Measurements from ENCODE around the gene KIF13A.
A peak's percentile ranks its signal among the peaks of the same experiment; 100 is the strongest.
"Not testable (repeated sequence)": the region's sequence is repeated elsewhere in the genome, so short reads cannot be mapped to it uniquely, and the experiment has no call there.

KIF13A gene

DNA sequence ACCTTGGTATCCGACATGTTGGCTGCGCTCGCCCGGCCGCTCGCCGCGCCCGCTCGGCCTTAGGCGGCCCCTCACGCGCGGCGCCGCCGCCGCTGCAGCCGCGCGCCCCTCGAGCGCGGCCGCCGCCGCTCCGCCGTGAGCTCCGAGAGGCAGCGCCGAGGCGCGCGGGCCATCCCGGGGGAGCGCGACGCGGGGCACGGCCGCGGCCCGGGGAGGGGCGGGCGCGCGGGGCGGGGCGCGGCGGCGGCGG lies at the start of gene KIF13A:
Gene KIF13A (minus strand): TSS at position 189 of the 250 bp plus-strand sequence. CDS start 172 bp downstream, at position 17.
- no peak for DNase-seq (ENCODE audit: low read depth, low spot score)

DNA sequence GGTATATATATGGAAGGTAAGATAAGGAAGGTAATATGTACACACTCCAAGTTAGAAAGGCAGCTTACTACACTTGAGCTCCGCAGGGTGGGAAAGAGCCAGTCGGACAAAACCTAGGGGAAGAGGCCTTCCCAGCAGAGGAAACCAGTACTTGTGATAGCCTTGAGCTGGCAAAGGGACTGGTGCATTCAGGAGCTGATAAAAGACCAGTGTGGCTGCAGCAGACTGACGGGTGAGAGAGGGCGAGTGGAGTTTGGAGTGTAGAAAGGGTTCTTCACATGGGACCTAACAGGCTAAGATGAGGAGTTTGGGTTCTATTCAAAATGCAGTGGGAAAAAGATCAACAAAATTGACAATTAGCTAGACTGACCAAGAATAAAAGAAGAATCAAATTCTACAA lies 49.3 kb upstream of the KIF13A start:
- no peak for DNase-seq (ENCODE audit: low read depth, low spot score)

DNA sequence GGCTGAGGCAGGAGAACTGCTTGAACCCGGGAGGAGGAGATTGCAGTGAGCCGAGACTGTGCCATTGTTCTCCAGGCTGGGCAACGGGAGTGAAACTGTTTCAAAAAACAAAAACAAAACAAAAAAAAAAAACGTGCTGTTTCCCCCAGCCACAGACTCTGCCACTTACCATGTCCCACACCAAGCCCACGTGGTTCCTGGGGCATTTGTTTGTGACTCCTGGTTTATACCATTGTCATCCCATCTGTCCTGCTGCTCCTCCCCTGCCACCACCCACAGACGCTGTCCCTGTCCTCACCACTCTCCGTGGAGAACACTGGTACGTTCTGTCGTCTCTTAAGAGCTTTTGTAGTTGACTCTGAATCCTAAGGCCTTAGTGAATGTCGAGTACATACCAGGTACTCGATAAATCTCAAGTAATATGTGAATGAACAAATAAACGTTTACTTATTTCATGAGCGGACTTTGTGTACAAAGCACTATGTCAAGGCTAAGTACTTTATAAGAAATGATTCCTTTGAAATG lies 48.0 kb upstream of the KIF13A start:
- no peak for DNase-seq (ENCODE audit: low read depth, low spot score)

DNA sequence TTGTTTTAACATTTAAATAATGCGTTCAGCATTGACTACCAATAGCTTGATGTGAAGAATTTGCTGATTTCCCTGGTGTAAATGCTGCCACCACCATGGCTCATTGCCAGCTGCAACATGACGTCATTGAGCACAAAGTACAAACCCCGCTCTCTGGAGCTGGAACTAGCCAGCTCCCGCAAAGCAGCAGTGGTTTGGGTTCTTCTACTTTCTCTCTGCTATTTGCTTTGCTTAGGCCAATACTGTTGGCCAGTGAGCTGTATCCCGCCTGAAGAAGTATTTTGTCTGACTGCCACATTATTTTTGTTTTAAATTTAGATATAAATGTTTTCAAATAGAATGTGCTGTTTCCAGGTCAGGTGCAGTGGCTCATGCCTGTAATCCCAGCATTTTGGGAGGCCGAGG lies 47.4 kb upstream of the KIF13A start:
- peak; percentile 31 for DNase-seq (ENCODE audit: low read depth, low spot score)

DNA sequence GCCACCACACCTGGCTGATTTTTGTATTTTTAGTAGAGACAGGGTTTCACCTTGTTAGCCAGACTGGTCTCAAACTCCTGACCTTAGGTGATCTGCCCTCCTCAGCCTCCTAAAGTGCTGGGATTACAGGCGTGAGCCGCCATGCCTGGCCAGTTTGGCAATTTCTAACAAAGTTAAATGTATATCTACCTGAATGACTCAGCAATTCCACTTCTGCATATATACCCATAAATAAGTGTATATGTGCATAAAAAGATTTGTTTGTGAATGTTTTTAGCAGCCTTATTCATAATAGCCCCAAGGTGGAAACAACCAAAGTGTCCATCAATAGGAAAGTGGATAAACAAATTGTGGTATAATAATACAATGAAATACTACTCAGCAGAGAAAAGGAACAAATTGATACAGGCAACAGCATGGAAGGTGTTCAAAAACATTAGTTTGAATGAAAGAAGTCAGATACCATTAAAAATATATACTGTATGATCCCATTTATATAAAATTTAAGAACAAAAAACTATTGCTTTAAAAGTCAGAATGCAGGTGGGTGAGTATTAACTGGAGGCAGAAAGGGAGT lies 44.3 kb upstream of the KIF13A start:
- no peak for DNase-seq (ENCODE audit: low read depth, low spot score)

DNA sequence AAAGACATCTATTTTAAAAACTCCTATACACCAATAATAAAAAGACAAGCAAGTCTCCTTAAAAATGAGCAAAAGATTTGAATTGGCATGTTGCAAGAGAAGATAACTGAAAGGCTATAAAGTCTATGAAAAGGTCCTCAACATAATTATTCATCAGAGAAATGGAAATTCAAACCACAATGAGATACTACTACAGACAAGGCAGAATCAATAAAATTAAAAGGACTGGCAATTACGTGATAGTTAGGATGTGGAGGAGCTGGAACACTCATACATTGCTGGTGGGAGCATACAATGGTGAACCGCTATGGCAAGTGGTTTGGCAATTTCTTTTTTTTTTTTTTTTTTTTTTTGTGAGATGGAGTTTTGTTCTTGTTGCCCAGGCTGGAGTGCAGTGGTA lies 43.8 kb upstream of the KIF13A start:
- no peak for DNase-seq (ENCODE audit: low read depth, low spot score)

- DNase-seq (ENCODE audit: low read depth, low spot score) = no peak
Measured at GRCh38 chr6:18028332-18028731, 40.9 kb upstream of the KIF13A start.

DNA sequence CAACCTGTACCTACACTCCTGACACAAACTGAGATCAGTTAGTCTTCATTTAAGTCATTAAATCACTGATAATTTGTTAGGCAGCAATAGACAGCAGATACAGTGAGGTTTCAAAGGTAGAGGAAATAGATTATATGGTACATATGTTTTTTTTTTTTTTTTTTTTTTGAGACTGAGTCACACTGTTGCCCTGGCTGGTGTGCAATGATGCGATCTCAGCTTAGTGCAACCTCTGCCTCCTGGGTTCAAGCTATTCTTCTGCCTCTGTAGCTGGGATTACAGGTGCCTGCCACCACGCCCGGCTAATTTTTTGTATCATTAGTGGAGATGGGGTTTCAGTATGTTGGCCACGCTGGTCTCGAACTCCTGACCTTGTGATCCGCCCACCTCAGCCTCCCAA lies 38.2 kb upstream of the KIF13A start:
- DNase-seq (ENCODE audit: low read depth, low spot score) = no peak

GRCh38 chr6:18024876-18025275 lies 37.4 kb upstream of the KIF13A start:
- DNase-seq (ENCODE audit: low read depth, low spot score) = no peak

GRCh38 chr6:18023891-18024290 lies 36.5 kb upstream of the KIF13A start:
- DNase-seq (ENCODE audit: low read depth, low spot score) = no peak

DNA sequence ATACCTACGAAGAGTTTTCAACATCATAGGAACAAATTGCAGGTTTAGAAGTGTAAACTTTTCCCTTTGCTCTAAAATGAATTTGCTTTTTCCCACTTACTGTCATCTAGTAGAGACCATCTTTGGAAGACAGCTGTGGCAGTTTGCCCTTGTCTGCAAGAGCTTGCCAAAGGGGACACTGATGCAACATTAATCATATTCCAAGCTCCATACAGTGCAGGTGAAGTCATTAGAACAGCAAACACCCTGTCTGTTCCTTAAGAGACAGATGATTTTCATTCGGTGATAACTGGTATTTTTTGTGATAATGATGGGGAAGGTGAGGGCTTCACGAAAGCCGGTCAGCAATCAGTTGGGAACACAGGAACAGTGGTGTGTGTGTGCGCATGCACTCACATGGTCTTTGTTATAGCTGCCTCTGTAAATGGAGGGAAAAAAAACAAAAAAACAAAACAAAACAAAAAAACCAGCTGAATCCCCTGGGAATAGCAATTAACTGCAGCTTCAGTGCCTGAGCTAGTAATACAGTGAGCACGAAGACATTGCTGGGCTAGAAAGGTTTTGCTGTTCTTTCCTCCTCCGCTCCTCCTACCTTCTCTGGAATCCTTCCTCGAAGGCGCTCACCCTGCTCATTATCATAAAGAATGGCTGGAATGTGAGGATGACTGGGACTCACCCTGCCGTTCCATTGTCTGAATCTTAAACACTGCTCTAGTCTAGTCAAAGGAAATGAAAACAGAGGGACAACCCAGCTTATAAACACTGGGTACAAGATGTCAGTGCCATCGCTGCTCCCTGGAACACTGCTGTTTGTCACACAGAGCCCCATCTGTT lies 35.2 kb upstream of the KIF13A start:
- DNase-seq (ENCODE audit: low read depth, low spot score) = peak; percentile 88

- no peak for DNase-seq (ENCODE audit: low read depth, low spot score)
Measured at GRCh38 chr6:18021166-18021850, 33.9 kb upstream of the KIF13A start.

GRCh38 chr6:18020545-18020944 lies 33.1 kb upstream of the KIF13A start:
- not testable (repeated sequence) for DNase-seq (ENCODE audit: low read depth, low spot score)

DNA sequence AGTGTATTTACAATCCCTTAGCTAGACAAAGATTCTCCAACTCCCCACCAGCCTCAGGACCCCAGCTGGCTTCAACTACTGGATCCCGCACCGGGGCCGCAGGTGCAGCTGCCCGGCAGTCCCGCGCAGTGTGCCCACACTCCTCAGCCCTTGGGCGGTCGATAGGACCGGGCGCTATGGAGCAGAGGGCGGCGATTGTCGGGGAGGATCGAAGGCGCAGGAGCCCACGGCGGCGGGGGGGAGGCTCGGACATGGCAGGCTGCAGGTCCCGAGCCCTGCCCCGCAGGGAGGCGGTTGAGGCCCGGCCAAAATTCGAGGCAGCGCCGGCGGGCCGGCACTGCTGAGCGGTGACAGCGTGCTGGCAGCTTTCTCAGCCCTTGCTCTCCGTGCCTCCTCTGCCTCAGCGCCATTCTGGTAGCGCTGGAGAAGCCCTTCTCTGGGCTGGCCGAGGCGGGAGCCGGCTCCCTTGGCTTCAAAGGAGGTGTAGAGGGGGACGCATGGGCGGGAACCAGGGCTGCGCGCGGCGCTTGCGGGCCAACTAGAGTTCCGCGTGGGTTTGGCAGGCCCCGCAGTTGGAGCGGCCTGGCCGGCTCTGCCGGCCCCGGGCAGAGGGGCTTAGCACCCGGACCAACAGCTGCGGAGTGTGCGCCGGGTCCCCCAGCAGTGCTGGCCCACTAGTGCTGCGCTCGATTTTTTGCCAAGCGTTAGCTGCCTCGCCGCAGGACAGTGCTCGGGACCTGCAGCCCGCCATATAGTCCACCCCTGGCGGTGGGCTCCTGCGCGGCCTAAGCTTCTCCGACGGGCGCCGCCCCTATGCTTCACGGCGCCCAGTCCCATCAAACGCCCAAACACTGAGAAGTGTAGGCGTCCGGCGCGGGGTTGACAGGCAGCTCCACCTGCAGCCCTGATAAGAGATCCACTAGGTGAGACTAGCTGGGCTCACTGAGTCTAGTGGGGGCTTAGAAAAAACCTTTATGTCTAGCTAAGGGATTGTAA lies 32.4 kb upstream of the KIF13A start:
- DNase-seq (ENCODE audit: low read depth, low spot score) = no peak

- not testable (repeated sequence) for DNase-seq (ENCODE audit: low read depth, low spot score)
Measured at GRCh38 chr6:18019133-18019532, 31.7 kb upstream of the KIF13A start.

DNA sequence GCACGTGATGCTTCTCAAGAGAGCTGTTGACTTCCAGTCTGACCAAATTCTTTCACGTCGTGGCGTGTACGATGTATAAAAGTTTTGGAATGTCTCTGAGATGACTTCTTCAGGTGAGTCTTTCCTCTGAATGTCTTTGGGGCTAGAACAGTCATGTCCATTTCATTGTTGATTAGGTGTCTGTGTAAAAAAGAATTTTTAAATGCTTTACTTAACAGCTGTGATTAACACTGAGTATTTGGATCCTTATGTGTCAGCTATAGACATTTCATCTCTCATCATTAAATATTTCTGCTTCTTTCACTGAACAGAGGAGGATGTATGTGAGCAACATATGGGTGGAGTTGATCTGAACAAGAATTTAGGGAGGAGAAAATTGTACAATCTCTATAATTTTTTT lies 29.3 kb upstream of the KIF13A start:
- no peak for DNase-seq (ENCODE audit: low read depth, low spot score)

DNA sequence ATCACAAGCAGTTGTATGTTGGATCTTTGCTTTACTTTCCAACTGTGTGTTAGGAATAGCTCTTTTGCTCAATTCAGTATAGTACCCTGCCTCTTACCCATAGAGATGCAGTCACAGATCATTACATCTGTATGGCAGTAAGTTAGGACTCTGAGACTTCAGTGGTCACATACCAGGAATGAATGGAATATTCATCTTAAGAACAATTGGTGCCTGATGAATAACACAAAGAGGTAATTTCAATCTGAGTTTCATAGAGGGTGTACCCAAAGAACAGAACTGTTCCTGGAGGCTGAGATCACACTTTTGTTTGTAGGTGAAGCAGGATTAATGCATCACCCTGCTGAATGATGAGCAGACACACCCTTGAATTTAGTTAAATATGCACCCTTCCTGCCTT lies 28.7 kb upstream of the KIF13A start:
- peak; percentile 40 for DNase-seq (ENCODE audit: low read depth, low spot score)

DNA sequence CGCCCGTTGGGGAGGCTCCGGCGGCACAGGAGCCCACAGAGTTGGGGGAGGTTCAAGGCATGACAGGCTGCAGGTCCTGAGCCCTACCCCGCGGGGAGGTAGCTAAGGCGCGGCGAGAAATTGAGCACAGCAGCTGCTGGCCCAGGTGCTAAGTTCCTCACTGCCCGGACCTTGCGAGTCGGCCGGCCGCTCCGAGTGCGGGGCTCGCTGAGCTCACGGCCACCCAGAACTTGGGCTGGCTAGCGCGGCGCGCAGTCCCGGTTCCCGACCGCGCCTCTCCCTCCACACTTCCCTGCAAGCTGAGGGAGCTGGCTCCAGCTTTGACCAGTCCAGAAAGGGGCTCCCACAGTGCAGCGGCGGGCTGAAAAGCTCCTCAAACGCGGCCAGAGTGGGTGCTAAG lies 23.9 kb upstream of the KIF13A start:
- DNase-seq (ENCODE audit: low read depth, low spot score) = no peak

GRCh38 chr6:18010540-18010939 lies 23.1 kb upstream of the KIF13A start:
- not testable (repeated sequence) for DNase-seq (ENCODE audit: low read depth, low spot score)

DNA sequence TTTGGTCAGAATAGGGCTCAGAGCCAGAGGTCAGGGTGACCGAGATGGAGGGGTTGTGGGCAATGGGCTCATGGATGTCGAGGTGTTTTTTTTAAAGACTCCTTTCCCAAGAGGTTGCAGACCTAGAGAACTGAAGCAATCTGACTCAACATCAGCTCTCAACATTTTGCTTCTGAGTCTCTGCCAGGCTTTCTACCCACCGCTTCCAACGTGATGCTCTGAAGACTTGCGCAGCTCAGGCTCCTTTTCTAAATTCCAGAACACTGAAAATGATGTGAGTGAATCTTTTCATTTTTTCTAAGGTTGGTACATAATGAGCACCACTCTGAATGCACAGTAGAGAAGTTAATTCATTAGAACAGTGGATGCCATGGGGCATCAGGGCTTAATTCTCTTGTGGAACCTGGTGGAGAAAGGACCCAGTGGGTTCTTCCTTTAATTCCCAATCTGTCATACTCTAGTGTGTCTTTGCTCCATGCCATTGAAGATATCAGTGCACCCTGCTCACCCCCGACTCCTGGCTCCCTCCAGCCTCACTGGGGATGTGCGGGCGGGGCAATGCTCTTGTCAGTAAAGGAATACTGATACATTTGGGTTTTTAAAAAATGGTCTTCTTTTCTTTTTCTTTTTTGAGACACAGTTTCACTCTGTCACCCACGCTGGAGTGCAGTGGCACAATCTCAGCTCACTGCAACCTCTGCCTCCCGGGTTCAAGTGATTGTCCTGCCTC lies 17.0 kb upstream of the KIF13A start:
- no peak for DNase-seq (ENCODE audit: low read depth, low spot score)

GRCh38 chr6:17999425-17999824 lies 12.0 kb upstream of the KIF13A start:
- DNase-seq (ENCODE audit: low read depth, low spot score) = no peak

All from astrocyte of the hippocampus (primary cell).